Ishikawa (cell line): ENCODE data around the gene RASA3.

Experiments used
- CEBPB ChIP-seq: IDR thresholded peaks from 2 replicates; pipeline ENCODE4 v1.6.1; 2012
- CREB1 ChIP-seq: IDR thresholded peaks from 2 replicates; pipeline ENCODE4 v1.6.1; 2012; ENCODE audit warnings: low read depth
- EGR1 ChIP-seq: IDR thresholded peaks from 2 replicates; pipeline ENCODE4 v1.6.1; 2012
- EP300 ChIP-seq: IDR thresholded peaks from 2 replicates; pipeline ENCODE4 v1.6.1; 2012; ENCODE audit warnings: borderline replicate concordance
- FOXM1 ChIP-seq: IDR thresholded peaks from 2 replicates; pipeline ENCODE4 v1.6.1; 2012; ENCODE audit warnings: low read depth, borderline replicate concordance
- MAX ChIP-seq: IDR thresholded peaks from 2 replicates; pipeline ENCODE4 v1.6.1; 2012
- NFIC ChIP-seq: IDR thresholded peaks from 2 replicates; pipeline ENCODE4 v1.6.1; 2012
- RAD21 ChIP-seq: IDR thresholded peaks from 2 replicates; pipeline ENCODE4 v1.6.1; 2012; ENCODE audit warnings: low read depth
- REST ChIP-seq: IDR thresholded peaks from 2 replicates; pipeline ENCODE4 v1.6.1; 2012; ENCODE audit warnings: low read depth, mild to moderate bottlenecking
- TAF1 ChIP-seq: IDR thresholded peaks from 2 replicates; pipeline ENCODE4 v1.6.1; 2012; ENCODE audit warnings: low read depth, mild to moderate bottlenecking
- TCF12 ChIP-seq: IDR thresholded peaks from 2 replicates; pipeline ENCODE4 v1.6.1; 2012; ENCODE audit warnings: low read depth
- TEAD4 ChIP-seq: IDR thresholded peaks from 2 replicates; pipeline ENCODE4 v1.6.1; 2012
- USF1 ChIP-seq: IDR thresholded peaks from 2 replicates; pipeline ENCODE4 v1.6.1; 2012
- YY1 ChIP-seq: IDR thresholded peaks from 2 replicates; pipeline ENCODE4 v1.6.1; 2012; ENCODE audit warnings: low read depth
- ZBTB7A ChIP-seq: IDR thresholded peaks from 2 replicates; pipeline ENCODE4 v1.6.1; 2012; ENCODE audit warnings: low read depth

Gene RASA3

GRCh38 chr13:113936166-113936965 is 196.1 kb downstream of the RASA3 start:
- no peak for TF ChIP-seq REST
- TF ChIP-seq USF1: no peak
- TF ChIP-seq CEBPB: no peak
- no peak for TF ChIP-seq TEAD4
- TF ChIP-seq TAF1: no peak
- TF ChIP-seq NFIC: no peak
- TF ChIP-seq ZBTB7A: no peak
- no peak for TF ChIP-seq CREB1
- no peak for TF ChIP-seq EP300
- TF ChIP-seq MAX: no peak
- TF ChIP-seq FOXM1: no peak
- TF ChIP-seq RAD21: no peak
- TF ChIP-seq YY1: no peak
- no peak for TF ChIP-seq EGR1
- no peak for TF ChIP-seq TCF12

- TF ChIP-seq TEAD4 (no peak), EP300 (no peak), MAX (no peak), RAD21 (no peak), TCF12 (no peak), REST (no peak), USF1 (no peak), NFIC (no peak), CREB1 (no peak), ZBTB7A (no peak), TAF1 (no peak), CEBPB (no peak), EGR1 (no peak), FOXM1 (no peak), YY1 (no peak)
Measured at GRCh38 chr13:113935001-113935844, 197.2 kb downstream of the RASA3 start.

GRCh38 chr13:113934576-113934975 is 197.8 kb downstream of the RASA3 start:
- no peak for TF ChIP-seq CREB1
- no peak for TF ChIP-seq MAX
- no peak for TF ChIP-seq ZBTB7A
- no peak for TF ChIP-seq YY1
- TF ChIP-seq CEBPB: no peak
- no peak for TF ChIP-seq TEAD4
- TF ChIP-seq TCF12: no peak
- no peak for TF ChIP-seq REST
- TF ChIP-seq FOXM1: no peak
- TF ChIP-seq EP300: no peak
- TF ChIP-seq USF1: no peak
- TF ChIP-seq TAF1: no peak
- TF ChIP-seq NFIC: no peak
- TF ChIP-seq RAD21: no peak
- no peak for TF ChIP-seq EGR1
